Muscle of back (tissue), 11 donors: ENCODE measurements around the gene ENO3. TPM values are rescaled to one million over a fixed set of nuclear protein-coding genes. Genes with fewer than 3 reads are reported as not detected.

Experiments
- DNase-seq, 3 donors: peaks; one replicate each; pipeline versions ENCODE4 v3.0.0 to v3.0.0-alpha.2; 2013
- polyA plus RNA-seq, 10 donors: library from polyadenylated mRNA; unstranded; fragments of 120-200 nt; gene quantifications; one replicate each; pipeline ENCODE4 v1.2.1, GENCODE V29; 2013; ENCODE audit not compliant: insufficient read length in 10 of 10

Gene ENO3
- polyA plus RNA-seq, 10 donors = 770 to 2,512 (median 1,687) TPM

- DNase-seq = no peak
Measured at GRCh38 chr17:4931963-4932362, 19.0 kb upstream of the ENO3 start, which contains the start of gene GP1BA. TSS of gene GP1BA (plus strand) at chr17:4932277. CDS start at chr17:4932605, 328 bp downstream.

DNA sequence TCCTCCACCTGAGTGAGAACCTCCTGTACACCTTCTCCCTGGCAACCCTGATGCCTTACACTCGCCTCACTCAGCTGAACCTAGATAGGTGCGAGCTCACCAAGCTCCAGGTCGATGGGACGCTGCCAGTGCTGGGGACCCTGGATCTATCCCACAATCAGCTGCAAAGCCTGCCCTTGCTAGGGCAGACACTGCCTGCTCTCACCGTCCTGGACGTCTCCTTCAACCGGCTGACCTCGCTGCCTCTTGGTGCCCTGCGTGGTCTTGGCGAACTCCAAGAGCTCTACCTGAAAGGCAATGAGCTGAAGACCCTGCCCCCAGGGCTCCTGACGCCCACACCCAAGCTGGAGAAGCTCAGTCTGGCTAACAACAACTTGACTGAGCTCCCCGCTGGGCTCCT lies 18.2 kb upstream of the ENO3 start:
- no peak for DNase-seq

GRCh38 chr17:4933646-4934045 lies 17.3 kb upstream of the ENO3 start:
- no peak for DNase-seq

DNA sequence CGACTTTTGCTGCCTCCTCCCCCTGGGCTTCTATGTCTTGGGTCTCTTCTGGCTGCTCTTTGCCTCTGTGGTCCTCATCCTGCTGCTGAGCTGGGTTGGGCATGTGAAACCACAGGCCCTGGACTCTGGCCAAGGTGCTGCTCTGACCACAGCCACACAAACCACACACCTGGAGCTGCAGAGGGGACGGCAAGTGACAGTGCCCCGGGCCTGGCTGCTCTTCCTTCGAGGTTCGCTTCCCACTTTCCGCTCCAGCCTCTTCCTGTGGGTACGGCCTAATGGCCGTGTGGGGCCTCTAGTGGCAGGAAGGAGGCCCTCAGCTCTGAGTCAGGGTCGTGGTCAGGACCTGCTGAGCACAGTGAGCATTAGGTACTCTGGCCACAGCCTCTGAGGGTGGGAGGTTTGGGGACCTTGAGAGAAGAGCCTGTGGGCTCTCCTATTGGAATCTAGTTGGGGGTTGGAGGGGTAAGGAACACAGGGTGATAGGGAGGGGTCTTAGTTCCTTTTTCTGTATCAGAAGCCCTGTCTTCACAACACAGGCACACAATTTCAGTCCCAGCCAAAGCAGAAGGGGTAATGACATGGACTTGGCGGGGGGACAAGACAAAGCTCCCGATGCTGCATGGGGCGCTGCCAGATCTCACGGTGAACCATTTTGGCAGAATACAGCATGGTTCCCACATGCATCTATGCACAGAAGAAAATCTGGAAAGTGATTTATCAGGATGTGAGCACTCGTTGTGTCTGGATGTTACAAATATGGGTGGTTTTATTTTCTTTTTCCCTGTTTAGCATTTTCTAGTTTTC lies 16.5 kb upstream of the ENO3 start:
- peak in 1 of 3 donors; percentile 40 for DNase-seq

GRCh38 chr17:4935650-4936049 lies 15.3 kb upstream of the ENO3 start:
- no peak for DNase-seq

- no peak for DNase-seq
Measured at GRCh38 chr17:4936436-4936835, 14.5 kb upstream of the ENO3 start.

DNA sequence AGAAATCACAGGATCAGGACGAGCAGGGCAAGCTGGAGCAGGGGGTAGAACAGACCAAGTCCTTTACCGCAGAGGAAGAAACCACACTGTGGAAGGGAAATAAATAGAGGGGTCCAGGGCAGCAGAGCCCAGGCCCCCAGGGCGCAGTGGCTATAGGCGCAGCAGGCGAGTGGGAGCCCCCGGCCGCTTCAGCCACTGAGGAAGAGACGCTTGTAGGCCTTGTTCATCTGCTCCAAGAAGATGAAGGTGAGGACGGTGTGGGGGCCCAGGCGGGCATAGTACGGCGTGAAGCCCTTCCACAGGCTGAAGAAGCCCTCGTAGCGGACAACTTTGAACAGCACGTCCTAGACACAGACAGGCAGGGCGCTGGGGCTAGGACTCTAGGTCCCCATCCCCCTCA lies 13.4 kb upstream of the ENO3 start:
- DNase-seq = no peak

DNA sequence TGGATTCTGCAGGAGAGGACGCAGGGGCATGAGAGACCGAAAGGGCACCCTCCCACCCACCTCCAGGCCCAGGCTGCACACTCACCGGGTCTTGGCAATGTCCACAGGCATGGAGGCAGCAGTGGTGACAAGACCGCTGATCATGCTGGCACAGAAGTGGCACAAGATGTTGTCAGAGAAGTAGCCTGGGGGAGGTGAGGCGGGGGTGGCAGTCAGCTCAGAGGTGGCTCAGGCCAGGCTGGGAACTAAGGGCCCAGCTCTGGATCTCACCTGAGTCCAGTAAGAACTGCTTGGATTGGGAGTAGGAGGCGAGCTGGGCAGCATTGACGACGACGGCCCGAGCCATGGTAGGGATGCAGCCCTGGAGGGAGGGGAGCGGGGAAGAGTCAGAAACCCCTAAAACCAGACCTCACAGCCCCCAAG lies 12.8 kb upstream of the ENO3 start:
- DNase-seq = no peak

DNA sequence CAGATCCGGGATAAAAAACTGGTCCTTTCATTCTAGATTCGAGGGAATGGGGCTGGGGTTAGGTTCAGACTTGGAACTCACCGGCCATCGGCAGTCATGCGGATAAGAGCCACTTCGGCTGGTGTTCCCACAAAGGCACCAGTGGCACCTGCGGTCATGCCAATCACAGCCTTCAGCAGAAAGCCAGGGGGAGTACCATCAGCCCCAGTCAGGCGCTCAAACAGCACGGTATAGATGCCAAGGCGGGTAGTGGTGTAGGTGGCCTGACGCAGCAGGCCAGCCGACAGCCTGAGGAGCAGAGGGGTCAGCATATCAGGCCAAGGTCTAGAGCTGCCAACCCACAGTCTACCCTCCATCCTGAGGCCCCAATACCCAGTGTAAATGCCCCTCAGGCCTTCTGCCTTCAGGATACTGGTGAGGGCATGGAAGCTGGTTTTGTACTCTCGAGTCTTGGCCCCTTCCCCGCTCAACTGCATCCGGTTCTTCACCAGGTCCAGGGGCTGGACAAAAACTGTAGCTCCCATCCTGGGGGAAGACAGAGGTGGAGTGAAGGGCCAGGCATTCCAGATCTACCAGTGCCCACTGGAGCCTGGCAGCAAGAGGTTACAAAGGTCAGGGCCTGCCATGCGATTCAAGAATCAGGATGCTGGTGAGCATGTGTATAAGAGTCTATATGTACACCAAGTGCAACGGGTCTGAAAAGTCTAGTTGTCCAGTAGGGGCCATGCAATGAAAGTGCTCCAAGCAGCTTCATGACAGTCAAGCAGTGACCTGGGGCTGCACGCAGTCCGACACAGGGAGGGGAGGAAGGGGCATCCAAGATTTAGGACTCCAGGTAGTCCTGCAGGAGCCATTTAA lies 12.0 kb upstream of the ENO3 start:
- no peak for DNase-seq

DNA sequence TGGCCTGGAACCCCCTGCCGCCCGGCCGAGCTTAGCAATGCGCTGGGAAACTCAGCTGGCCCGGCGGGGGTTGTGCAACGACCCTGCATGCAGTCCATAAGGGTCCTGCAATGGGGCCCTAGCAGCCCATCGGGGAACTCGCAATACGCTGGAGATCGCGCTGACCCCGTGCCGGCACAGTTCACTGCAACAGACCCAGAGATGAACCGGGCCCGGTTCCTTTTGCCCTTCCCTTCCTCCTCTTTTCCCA lies 11.4 kb upstream of the ENO3 start:
- no peak for DNase-seq

DNA sequence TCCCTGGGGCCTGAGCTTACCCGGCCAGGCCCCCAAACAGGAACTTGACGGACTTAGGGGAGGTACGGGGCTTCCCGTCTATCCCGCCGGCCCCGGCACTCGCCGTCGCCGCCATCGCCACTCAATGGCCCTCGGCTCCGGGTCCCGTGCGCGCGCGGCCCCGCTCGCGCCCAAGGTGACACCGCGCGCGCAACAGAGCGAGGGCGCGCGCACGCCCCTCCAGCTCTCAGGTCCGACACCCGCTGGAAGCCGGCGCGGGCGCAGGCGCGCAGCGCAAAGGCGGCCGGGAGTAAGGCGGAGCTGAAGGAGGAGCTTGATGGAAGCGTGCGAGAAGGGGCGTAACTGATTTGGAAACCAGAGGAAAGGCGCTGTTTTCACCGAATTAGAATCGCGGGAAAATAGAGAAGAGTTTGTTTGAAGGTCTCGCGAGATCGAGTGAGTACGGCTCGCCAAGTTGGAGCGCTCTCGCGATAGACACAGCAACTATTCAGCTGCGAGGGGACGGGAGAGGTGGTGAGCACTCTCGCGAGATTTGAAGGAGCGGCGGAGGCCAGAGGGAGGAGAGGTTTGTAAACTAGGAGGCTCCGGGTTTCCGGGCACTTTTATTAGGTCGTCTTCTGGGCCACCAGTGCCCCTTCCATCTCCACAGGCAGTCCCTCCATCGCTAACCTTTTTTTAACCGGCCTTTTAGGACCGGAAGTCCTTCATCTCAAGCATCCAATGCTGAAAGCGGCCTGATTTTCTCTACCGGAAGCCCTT lies 10.9 kb upstream of the ENO3 start, which contains the start of the genes RNF167 and SLC25A11:
Gene RNF167, plus strand, starts transcription at position 473 of the 759 bp plus-strand sequence. CDS start 642 bp downstream, outside the sequence.
Gene SLC25A11, minus strand, starts transcription at position 251 of the 759 bp plus-strand sequence. Its CDS starts 136 bp downstream, at position 115.
- peak; percentile 99 to 100 (median 100) for DNase-seq

DNA sequence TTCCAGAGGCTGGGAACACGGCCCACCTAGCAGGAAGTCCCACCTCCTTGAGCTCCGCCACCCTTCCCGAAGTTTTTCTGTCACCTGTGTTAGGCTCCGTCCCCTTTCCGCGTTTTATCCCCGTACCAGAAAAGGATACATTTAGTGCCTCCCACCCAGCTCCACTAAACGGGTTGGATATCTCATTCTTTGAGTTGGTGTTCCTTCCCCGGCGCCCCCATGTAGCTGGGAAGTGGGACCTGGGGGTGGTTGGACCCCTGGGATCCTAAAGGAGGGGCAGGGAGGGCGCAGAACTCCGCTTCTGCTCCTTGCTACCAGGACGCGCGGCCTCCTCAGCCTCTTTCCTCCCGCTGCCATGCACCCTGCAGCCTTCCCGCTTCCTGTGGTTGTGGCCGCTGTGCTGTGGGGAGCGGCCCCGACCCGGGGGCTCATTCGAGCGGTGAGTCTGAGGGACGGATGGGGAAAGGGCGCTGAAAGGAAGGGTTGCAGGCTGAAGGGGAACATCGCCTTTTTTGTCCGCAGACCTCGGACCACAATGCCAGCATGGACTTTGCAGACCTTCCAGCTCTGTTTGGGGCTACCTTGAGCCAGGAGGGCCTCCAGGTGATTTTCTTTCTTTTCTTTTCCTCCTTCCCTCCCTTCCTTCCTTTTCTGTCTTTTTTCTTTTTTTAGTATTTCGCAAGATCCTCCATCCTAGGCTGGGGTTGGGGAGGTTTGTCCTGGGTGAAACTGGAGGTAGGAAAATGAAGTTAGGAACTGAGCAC lies 10.2 kb upstream of the ENO3 start:
- no peak for DNase-seq

DNA sequence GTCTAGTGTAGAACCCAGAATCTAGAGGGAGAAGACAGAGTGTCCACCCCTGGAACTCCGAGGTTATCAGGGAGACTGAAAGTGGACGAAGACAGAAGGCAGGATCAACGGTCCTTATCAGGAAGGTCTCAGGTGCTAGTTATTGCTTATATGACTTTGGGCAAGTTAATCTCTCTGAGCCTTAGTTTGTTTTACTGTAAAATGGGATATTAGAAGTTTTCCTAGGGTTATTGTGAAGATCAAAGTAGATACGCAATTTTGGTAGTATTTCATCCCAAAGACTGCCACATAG lies 9.7 kb upstream of the ENO3 start:
- DNase-seq = no peak

DNA sequence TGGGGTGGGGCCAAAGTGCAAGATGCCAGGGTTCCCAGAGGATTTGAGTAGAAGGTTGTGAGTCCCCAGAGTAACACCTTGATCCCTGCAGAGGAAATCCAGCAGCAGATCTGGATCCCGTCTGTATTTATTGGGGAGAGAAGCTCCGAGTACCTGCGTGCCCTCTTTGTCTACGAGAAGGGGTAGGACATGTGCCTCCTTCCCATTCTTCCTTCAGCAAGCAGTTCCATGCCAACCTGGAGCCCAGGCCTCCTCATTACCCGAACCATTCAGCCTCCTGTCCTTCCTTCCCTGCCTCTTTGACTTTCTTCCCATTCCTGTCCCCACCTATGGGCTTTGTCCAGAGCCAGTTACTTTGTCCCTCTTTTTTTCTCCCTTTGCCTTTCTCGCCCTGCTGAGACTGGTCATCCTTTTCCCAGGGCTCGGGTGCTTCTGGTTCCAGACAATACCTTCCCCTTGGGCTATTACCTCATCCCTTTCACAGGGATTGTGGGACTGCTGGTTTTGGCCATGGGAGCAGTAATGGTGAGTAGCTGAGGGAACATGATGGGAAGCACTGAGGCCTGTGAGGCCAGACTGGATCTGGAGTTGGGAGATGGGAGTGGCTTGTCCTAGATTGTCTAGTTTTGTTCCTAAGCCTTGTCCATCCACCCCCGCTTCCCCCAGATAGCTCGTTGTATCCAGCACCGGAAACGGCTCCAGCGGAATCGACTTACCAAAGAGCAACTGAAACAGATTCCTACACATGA lies 8.0 kb upstream of the ENO3 start:
- DNase-seq = no peak

GRCh38 chr17:4944163-4944553 lies 6.8 kb upstream of the ENO3 start:
- no peak for DNase-seq

DNA sequence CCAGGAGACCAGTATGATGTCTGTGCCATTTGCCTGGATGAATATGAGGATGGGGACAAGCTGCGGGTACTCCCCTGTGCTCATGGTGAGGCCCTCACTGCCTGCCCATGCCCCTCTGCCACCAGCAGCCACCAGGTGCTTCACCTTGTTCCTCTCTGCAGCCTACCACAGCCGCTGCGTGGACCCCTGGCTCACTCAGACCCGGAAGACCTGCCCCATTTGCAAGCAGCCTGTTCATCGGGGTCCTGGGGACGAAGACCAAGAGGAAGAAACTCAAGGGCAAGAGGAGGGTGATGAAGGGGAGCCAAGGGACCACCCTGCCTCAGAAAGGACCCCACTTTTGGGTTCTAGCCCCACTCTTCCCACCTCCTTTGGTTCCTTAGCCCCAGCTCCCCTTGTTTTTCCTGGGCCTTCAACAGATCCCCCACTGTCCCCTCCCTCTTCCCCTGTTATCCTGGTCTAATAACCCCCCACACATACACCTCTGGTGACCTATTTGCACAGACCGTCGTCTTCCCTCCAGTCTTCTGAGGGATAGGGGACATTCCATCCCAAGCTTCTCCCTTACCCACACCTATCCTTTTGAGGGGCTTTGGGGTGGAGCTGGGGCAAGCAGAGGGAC lies 6.3 kb upstream of the ENO3 start:
- no peak for DNase-seq

DNA sequence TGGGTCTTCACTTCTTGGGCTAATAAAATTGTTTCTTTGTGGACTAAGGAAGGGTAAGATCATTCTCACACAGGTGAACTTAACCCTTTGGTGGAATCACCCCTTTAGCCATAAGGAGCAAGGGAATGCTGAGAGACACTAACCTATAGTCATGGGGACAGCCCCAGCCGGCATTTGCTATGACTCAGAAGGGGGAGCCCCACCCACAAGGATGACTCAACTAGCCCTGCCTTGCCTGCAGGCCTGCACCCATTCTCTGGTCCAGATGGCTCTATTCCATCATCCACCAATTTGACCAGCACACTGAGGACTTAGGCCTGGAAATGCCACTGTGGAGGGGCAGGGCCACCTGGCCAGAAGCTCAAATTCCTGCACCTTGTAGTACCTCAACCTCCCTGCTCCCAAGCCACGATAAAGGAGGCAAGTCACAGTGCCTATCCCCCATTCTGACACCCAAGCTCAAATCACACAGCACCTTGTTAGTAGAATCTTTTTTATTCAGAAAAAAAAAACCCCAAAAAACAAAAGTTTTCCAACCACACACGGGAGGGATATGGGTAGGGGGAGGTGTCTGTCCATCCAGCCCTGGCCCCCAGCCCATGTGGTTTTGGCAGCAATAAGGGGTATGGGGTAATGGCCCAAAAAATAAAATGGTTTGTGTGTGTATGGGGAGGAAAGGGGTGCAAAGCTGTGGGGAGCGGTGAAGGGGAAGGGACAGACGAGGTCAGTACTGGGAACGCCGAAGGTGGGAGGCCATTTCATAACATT lies 5.6 kb upstream of the ENO3 start:
- DNase-seq = peak in 2 of 3 donors; percentile 49 to 69

DNA sequence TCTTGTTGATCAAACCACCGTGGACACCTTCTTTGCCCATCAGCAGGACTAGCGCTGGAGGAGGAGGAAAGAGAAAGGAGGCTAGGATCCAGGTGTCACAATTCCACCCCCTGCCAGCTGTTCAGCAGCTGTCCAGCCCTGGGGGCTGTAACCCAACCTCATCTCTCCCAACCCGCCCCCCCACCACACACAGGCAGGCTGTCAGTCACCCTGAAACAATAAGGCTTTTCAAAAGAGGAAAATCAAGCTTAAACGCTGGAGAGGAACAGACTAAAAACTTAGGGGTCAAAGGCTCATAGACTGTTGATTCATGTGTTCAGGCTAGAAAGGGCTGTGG lies 5.0 kb upstream of the ENO3 start:
- no peak for DNase-seq

DNA sequence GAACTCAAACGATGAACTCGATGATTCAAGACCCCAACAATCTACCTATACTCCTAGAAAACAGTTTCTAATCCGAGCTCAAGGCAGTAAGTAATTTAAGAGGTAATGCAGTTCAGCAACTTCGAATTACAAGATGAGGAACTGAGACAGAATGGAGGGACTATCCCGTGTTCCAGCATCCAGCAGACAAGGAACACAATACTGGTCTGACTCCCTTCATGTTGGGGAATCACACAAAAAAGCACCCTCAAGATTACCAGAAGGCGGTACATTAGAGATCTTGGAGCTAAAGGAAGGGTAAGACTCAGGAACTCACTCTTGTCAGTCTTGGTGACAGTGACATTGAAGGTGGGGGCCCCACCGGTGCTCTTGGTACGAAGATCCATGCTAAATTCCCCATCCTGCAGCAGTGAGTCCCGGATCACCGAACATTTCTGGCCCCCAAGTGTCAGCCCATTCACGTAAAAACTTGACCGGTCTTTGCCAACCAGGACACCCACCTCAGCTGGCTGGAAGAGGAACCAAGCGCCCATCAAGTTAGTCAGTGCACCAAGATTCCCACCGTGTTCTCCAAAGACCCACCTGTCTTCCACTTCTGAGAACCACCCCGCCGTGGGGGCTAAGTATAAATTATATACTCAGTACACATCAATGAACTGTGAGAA lies 4.5 kb upstream of the ENO3 start:
- no peak for DNase-seq
